Natural killer cell (primary cell): Measurements from ENCODE around the gene LARP1. TPM values are rescaled to one million over a fixed set of nuclear protein-coding genes. Genes with fewer than 3 reads are reported as not detected.

ENCODE experiments used
- ATAC-seq, 3 donors: fragments of 150-1000 bp in 2 of 3; fragments of 200-7000 bp in 1 of 3; cut with Tn5 transposase; 1 replicate in 1 of 3; 2 replicates in 2 of 3; pipeline ENCODE4 v1.10.0; 2021; ENCODE audit warnings: mild to moderate bottlenecking in 2 of 3, moderate library complexity in 2 of 3
- DNase-seq, 2 donors: peaks; one replicate each; pipeline versions ENCODE4 v3.0.0 to v3.0.0-alpha.2; 2013 to 2021; ENCODE audit warnings: mixed read lengths in 1 of 2
- H3K27ac ChIP-seq: one replicate; pipeline ENCODE4 v1.5.1; 2013; ENCODE audit warnings: mild to moderate bottlenecking, low read length
- H3K27me3 ChIP-seq: one replicate; pipeline ENCODE4 v1.6.1; 2013; ENCODE audit warnings: low read length; ENCODE audit not compliant: control insufficient read depth, insufficient read depth
- H3K36me3 ChIP-seq: one replicate; pipeline ENCODE4 v1.6.1; 2013; ENCODE audit warnings: low read length; ENCODE audit not compliant: control insufficient read depth, insufficient read depth
- H3K4me1 ChIP-seq: one replicate; pipeline ENCODE4 v1.6.1; 2013; ENCODE audit warnings: low read length; ENCODE audit not compliant: control insufficient read depth, insufficient read depth
- H3K4me3 ChIP-seq: one replicate; pipeline ENCODE4 v1.5.1; 2013; ENCODE audit warnings: low read length
- H3K9me3 ChIP-seq: one replicate; pipeline ENCODE4 v1.6.1; 2013; ENCODE audit warnings: low read length; ENCODE audit not compliant: control insufficient read depth, insufficient read depth
- H3K27ac Mint-ChIP-seq, 2 donors: one replicate each; pipeline ENCODE4 v1.8.0; 2022; ENCODE audit warnings: mild to moderate bottlenecking in 2 of 2, mixed read lengths in 2 of 2, moderate library complexity in 1 of 2
- H3K27me3 Mint-ChIP-seq, 2 donors: one replicate each; pipeline ENCODE4 v1.8.0; 2022; ENCODE audit warnings: low read depth in 2 of 2, mixed read lengths in 2 of 2
- H3K36me3 Mint-ChIP-seq: one replicate; pipeline ENCODE4 v1.8.0; 2022; ENCODE audit warnings: mixed read lengths
- H3K4me1 Mint-ChIP-seq, 2 donors: one replicate each; pipeline ENCODE4 v1.8.0; 2022; ENCODE audit warnings: mixed read lengths in 2 of 2
- H3K4me3 Mint-ChIP-seq: one replicate; pipeline ENCODE4 v1.8.0; 2022; ENCODE audit warnings: mild to moderate bottlenecking, moderate library complexity, mixed read lengths
- H3K9me3 Mint-ChIP-seq, 2 donors: one replicate each; pipeline ENCODE4 v1.8.0; 2022; ENCODE audit warnings: mixed read lengths in 2 of 2
- CTCF ChIP-seq: fragments of 200-600 bp; IDR thresholded peaks from one replicate; pipeline ENCODE4 v1.8.0; 2022; ENCODE audit warnings: antibody characterized with exemption
- WGBS: methylation state at CpG from one replicate; pipeline ENCODE4 v1.1.7; 2013; ENCODE audit warnings: missing lambda C conversion rate; ENCODE audit not compliant: insufficient coverage; 5-methylcytosine and 5-hydroxymethylcytosine counted together
- intact Hi-C: fragments of 100-400 bp; cut with micrococcal nuclease; formaldehyde crosslinking; loops from one replicate; pipeline ENCODE4 v1.14.2; 2022
- total RNA-seq, 4 donors: library from RNA; stranded (reverse); fragments of 120-200 nt in 1 of 4; gene quantifications; one replicate each; pipeline versions ENCODE4 v1.2.3 to v1.2.4, GENCODE V29; 2013 to 2022

LARP1 gene
- total RNA-seq, 3 donors from 2014 or later (not counting 1 experiment from before 2014, with no cell fraction given) = 103 to 117 (median 112) TPM

- no peak overlapping the region for H3K4me3 ChIP-seq
Observed at GRCh38 chr5:154753792-154754191, 1.4 kb upstream of the LARP1 start.

GRCh38 chr5:154754460-154755360, 467 bp upstream of the LARP1 start:
- H3K36me3 Mint-ChIP-seq = no peaks in the 10 kb centered on the region
- H3K4me1 ChIP-seq = peaks cover 22% of the 10 kb centered on the region
- intact Hi-C loops = loop anchor here (1.0 to 5.0 kb wide), 3 partner anchors 58 to 183 kb away; partner anchors contain the start of genes CNOT8 and GEMIN5
- peak overlapping the region; percentile 56 for H3K4me3 ChIP-seq
- no peaks in the 10 kb centered on the region for H3K9me3 Mint-ChIP-seq
- H3K4me1 Mint-ChIP-seq = peaks cover 40 to 41% of the 10 kb centered on the region in 2 donors
- no peaks in the 10 kb centered on the region for H3K27me3 Mint-ChIP-seq
- H3K27ac ChIP-seq = peak overlapping the region; percentile 94
- no peaks in the 10 kb centered on the region for H3K36me3 ChIP-seq
- H3K27ac Mint-ChIP-seq = peak overlapping the region; percentile 89 to 90
- peak; percentile 86 to 97 (median 91) for ATAC-seq
- H3K4me3 Mint-ChIP-seq = peak overlapping the region; percentile 86
- H3K9me3 ChIP-seq = no peaks in the 10 kb centered on the region
- H3K27me3 ChIP-seq = no peaks in the 10 kb centered on the region
- WGBS = under 1% methylated on average over 91 of the region's 92 CpGs
- DNase-seq = peak; percentile 97 to 99
- peak; percentile 42 for TF ChIP-seq CTCF

More at GRCh38 chr5:154753792-154754191, 1.4 kb upstream of the LARP1 start:
- Histone ChIP-seq H3K27me3 (no peaks in the 10 kb centered on the region), H3K9me3 (no peaks in the 10 kb centered on the region), H3K4me1 (peaks cover 22% of the 10 kb centered on the region), H3K27ac (no peak overlapping the region), H3K36me3 (no peaks in the 10 kb centered on the region)
- WGBS = over 99% methylated on average over 5 of the region's 5 CpGs
- H3K36me3 Mint-ChIP-seq = no peaks in the 10 kb centered on the region
- DNase-seq (no peak), ATAC-seq (no peak)
- no peaks in the 10 kb centered on the region for H3K27me3 Mint-ChIP-seq
- no peak for TF ChIP-seq CTCF
- peak overlapping the region; percentile 89 to 90 for H3K27ac Mint-ChIP-seq
- H3K4me3 Mint-ChIP-seq = peak overlapping the region; percentile 86
- peaks cover 32 to 33% of the 10 kb centered on the region in 2 donors for H3K4me1 Mint-ChIP-seq
- intact Hi-C loops = loop anchor here (2.0 kb wide), 1 partner anchor 59 kb away; no protein-coding TSS in a partner anchor
- no peaks in the 10 kb centered on the region for H3K9me3 Mint-ChIP-seq

- H3K4me1 Mint-ChIP-seq = peaks cover 50 to 51% of the 10 kb centered on the region in 2 donors
Observed at GRCh38 chr5:154756009-154756867, 1.1 kb downstream of the LARP1 start.

More at GRCh38 chr5:154756009-154756867, 1.1 kb downstream of the LARP1 start:
- intact Hi-C loops = loop anchor here (5.0 kb wide), 1 partner anchor 181 kb away; the partner anchor contains the start of gene GEMIN5
- Histone ChIP-seq H3K27ac (peak overlapping the region; percentile 83), H3K36me3 (no peaks in the 10 kb centered on the region), H3K9me3 (no peaks in the 10 kb centered on the region), H3K27me3 (no peaks in the 10 kb centered on the region), H3K4me1 (peaks cover 33% of the 10 kb centered on the region), H3K4me3 (peak overlapping the region; percentile 77)
- WGBS = under 1% methylated on average over 72 of the region's 72 CpGs
- Mint-ChIP-seq H3K27ac (peak overlapping the region; percentile 90 to 94), H3K27me3 (no peaks in the 10 kb centered on the region), H3K4me3 (peak overlapping the region; percentile 92), H3K9me3 (no peaks in the 10 kb centered on the region), H3K36me3 (no peaks in the 10 kb centered on the region)
- no peak for ATAC-seq
- DNase-seq = peak; percentile 51 to 69
- TF ChIP-seq CTCF = no peak
